OCI-LY3 (cell line): ENCODE measurements around the gene DUXB.

Source experiments
- H2AFZ ChIP-seq: fragments of 200-600, 300-600 bp; shearing (Covaris generic); 2 replicates; pipeline ENCODE4 v1.6.0; 2014; ENCODE audit warnings: antibody characterized with exemption, low read depth, low read length
- H3K27ac ChIP-seq: fragments of 200-600, 300-600 bp; sonication (generic); 2 replicates; pipeline ENCODE4 v1.5.1; 2014; ENCODE audit warnings: mild to moderate bottlenecking, low read length, moderate library complexity, mixed read lengths
- H3K27me3 ChIP-seq: fragments of 200-600, 300-600 bp; sonication (generic); 2 replicates; pipeline ENCODE4 v1.6.1; 2014; ENCODE audit warnings: low read depth, low read length, mixed read lengths
- H3K36me3 ChIP-seq: fragments of 200-600, 300-600 bp; sonication (generic); replicated peaks from 2 replicates; pipeline ENCODE3; 2014; ENCODE audit warnings: low read depth, low read length, mixed read lengths
- H3K4me1 ChIP-seq: fragments of 300-600, 200-600 bp; sonication (generic); 2 replicates; pipeline ENCODE4 v1.6.1; 2014; ENCODE audit warnings: low read length, mixed read lengths
- H3K4me2 ChIP-seq: fragments of 200-600, 300-600 bp; sonication (generic); 2 replicates; pipeline ENCODE4 v1.6.1; 2014; ENCODE audit warnings: low read length, mixed read lengths
- H3K4me3 ChIP-seq: fragments of 300-600, 200-600 bp; sonication (generic); 2 replicates; pipeline ENCODE4 v1.5.1; 2014; ENCODE audit warnings: antibody characterized with exemption, mild to moderate bottlenecking, low read length, moderate library complexity
- H3K79me2 ChIP-seq: fragments of 300-600, 200-600 bp; shearing (Covaris generic); 2 replicates; pipeline ENCODE4 v1.6.1; 2014; ENCODE audit warnings: mild to moderate bottlenecking, low read length, mixed read lengths
- H3K9ac ChIP-seq: fragments of 300-600, 200-600 bp; shearing (Covaris generic); 2 replicates; pipeline ENCODE4 v1.6.0; 2014; ENCODE audit warnings: mild to moderate bottlenecking, low read length, moderate library complexity
- H3K9me3 ChIP-seq: fragments of 200-600, 300-600 bp; shearing (Covaris generic); 2 replicates; pipeline ENCODE4 v1.6.1; 2014; ENCODE audit warnings: low read length, mixed read lengths; ENCODE audit not compliant: insufficient read depth
- H4K20me1 ChIP-seq: fragments of 200-600, 300-600 bp; sonication (generic); 2 replicates; pipeline ENCODE4 v1.6.1; 2016; ENCODE audit warnings: low read length, mixed read lengths; ENCODE audit not compliant: insufficient read depth
- CTCF ChIP-seq: fragments of 200-600, 300-600 bp; sonication (generic); IDR thresholded peaks from 2 replicates; pipeline ENCODE4 v1.5.1; 2014; ENCODE audit warnings: antibody characterized with exemption, low read length, low read depth
- EZH2phosphoT487 ChIP-seq: fragments of 200-600 bp; shearing (Covaris generic); IDR thresholded peaks from 2 replicates; pipeline ENCODE4 v1.6.1; 2018; ENCODE audit warnings: antibody characterized with exemption, mixed run types, low read depth

The DUXB gene

GRCh38 chr16:75710344-75710743 lies 9.1 kb upstream of the DUXB start:
- no peak overlapping the region for H3K9ac ChIP-seq
- no peaks in the 10 kb centered on the region for H3K79me2 ChIP-seq
- H3K27me3 ChIP-seq: no peaks in the 10 kb centered on the region
- TF ChIP-seq EZH2phosphoT487 (no peak), CTCF (no peak)
- H4K20me1 ChIP-seq: no peaks in the 10 kb centered on the region
- no peaks in the 10 kb centered on the region for H3K4me1 ChIP-seq
- no peak overlapping the region for H3K4me2 ChIP-seq
- peaks cover 27% of the 10 kb centered on the region for H3K9me3 ChIP-seq
- no peak overlapping the region for H3K4me3 ChIP-seq
- no peak overlapping the region for H3K27ac ChIP-seq
- no peak overlapping the region for H2AFZ ChIP-seq
- H3K36me3 ChIP-seq: no peaks in the 10 kb centered on the region

- Histone ChIP-seq H3K79me2 (no peaks in the 10 kb centered on the region), H3K4me3 (no peak overlapping the region), H4K20me1 (no peaks in the 10 kb centered on the region), H3K4me1 (no peaks in the 10 kb centered on the region), H3K27me3 (no peaks in the 10 kb centered on the region), H3K36me3 (no peaks in the 10 kb centered on the region), H3K4me2 (no peak overlapping the region), H3K27ac (no peak overlapping the region), H3K9me3 (no peaks in the 10 kb centered on the region), H2AFZ (no peak overlapping the region), H3K9ac (no peak overlapping the region)
- TF ChIP-seq CTCF (no peak), EZH2phosphoT487 (no peak)
These were observed 2.0 kb upstream of the DUXB start for GRCh38 chr16:75703306-75703705.

GRCh38 chr16:75702242-75702641 lies 981 bp upstream of the DUXB start:
- Histone ChIP-seq H3K4me1 (no peaks in the 10 kb centered on the region), H3K4me2 (no peak overlapping the region), H3K9ac (no peak overlapping the region), H3K79me2 (no peaks in the 10 kb centered on the region), H3K36me3 (no peaks in the 10 kb centered on the region), H3K27ac (no peak overlapping the region), H3K4me3 (no peak overlapping the region), H3K27me3 (no peaks in the 10 kb centered on the region), H4K20me1 (no peaks in the 10 kb centered on the region), H3K9me3 (no peaks in the 10 kb centered on the region), H2AFZ (no peak overlapping the region)
- TF ChIP-seq EZH2phosphoT487: no peak
- no peak for TF ChIP-seq CTCF

GRCh38 chr16:75697571-75697970 lies 3.7 kb downstream of the DUXB start:
- Histone ChIP-seq H3K4me2 (no peak overlapping the region), H3K9me3 (no peaks in the 10 kb centered on the region), H3K79me2 (no peaks in the 10 kb centered on the region), H2AFZ (no peak overlapping the region), H3K27me3 (no peaks in the 10 kb centered on the region), H3K4me3 (no peak overlapping the region), H4K20me1 (no peaks in the 10 kb centered on the region), H3K27ac (no peak overlapping the region), H3K9ac (no peak overlapping the region), H3K36me3 (no peaks in the 10 kb centered on the region), H3K4me1 (no peaks in the 10 kb centered on the region)
- TF ChIP-seq EZH2phosphoT487 (no peak), CTCF (no peak)
